ENCODE results near the gene CXCL8.
A peak's percentile ranks its signal among the peaks of the same experiment; 100 is the strongest.
"Not testable (repeated sequence)": the region's sequence is repeated elsewhere in the genome, so short reads cannot be mapped to it uniquely, and the experiment has no call there.

Gene CXCL8

DNA sequence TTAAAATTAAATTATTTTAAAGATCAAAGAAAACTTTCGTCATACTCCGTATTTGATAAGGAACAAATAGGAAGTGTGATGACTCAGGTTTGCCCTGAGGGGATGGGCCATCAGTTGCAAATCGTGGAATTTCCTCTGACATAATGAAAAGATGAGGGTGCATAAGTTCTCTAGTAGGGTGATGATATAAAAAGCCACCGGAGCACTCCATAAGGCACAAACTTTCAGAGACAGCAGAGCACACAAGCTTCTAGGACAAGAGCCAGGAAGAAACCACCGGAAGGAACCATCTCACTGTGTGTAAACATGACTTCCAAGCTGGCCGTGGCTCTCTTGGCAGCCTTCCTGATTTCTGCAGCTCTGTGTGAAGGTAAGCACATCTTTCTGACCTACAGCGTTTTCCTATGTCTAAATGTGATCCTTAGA, at the start of gene CXCL8:
CXCL8 (plus strand) TSS at position 217 of the 426 bp plus-strand sequence; CDS start at position 307, 90 bp downstream.
- in situ Hi-C loops (cut with HindIII; ENCODE audit: low pct_unique_long_range_greater_than_20kb, low sequenced_read_pairs) = no loop called here
- peak in 1 of 2 experiments; percentile 82 for DNase-seq (ENCODE audit: low read depth in 1 of 2, low spot score in 1 of 2)
- TF ChIP-seq JUND (IDR thresholded peaks at IDR 0.05; ENCODE audit: low read depth) = no peak

DNA sequence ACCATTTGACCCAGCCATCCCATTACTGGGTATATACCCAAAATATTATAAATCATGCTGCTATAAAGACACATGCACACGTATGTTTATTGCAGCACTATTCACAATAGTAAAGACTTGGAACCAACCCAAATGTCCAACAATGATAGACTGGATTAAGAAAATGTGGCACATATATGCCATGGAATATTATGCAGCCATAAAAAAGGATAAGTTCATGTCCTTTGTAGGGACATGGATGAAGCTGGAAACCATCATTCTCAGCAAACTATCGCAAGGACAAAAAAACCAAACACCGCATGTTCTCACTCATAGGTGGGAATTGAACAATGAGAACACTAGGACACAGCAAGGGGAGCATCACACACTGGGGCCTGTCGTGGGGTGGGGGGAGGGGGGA, 49.2 kb upstream of the CXCL8 start:
- in situ Hi-C loops (cut with HindIII; ENCODE audit: low pct_unique_long_range_greater_than_20kb, low sequenced_read_pairs); DNase-seq (ENCODE audit: low read depth in 1 of 2, low spot score in 1 of 2): not testable (repeated sequence)

DNA sequence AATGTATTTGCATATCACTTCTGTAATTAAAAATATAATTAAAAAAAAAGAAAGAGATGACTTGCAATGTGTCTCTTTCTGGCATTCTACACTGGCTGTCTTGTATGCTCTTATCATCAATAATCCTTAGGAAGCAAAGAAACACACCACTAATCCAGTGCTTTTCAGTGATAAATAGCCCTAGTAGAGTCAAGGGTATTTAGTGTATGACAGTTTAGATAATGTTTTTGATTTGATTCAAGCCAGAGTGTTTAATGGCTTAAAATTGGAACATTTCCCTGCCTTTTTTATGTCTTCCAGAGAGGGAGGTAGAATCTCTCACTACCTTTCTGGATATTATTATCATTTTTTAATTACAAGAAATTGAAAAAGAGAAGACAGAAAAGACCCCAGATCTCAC, 48.6 kb upstream of the CXCL8 start:
- DNase-seq (ENCODE audit: low read depth in 1 of 2, low spot score in 1 of 2) = no peak
- in situ Hi-C loops (cut with HindIII; ENCODE audit: low pct_unique_long_range_greater_than_20kb, low sequenced_read_pairs) = no loop called here
- TF ChIP-seq JUND (IDR thresholded peaks at IDR 0.05; ENCODE audit: low read depth) = no peak

DNA sequence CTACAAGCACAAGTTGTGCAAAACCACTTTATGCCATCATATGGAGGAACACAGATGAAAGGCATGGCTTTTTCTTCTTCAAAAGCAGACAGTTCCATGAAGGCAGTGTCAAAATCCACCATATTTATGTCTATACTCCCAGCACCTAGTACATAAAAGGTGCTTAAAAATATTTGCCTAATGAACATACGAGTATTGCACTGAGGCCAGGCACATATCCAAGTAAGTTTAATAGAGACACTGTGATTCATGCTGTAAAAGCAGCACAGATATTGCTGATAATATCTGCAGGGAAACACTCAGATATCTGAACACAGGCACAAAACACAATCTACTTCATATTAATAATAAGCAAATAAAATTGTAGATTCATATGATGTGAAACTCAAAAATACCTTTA, 48.1 kb upstream of the CXCL8 start:
- DNase-seq (ENCODE audit: low read depth in 1 of 2, low spot score in 1 of 2) = no peak
- in situ Hi-C loops (cut with HindIII; ENCODE audit: low pct_unique_long_range_greater_than_20kb, low sequenced_read_pairs) = no loop called here
- no peak for TF ChIP-seq JUND (IDR thresholded peaks at IDR 0.05; ENCODE audit: low read depth)

DNA sequence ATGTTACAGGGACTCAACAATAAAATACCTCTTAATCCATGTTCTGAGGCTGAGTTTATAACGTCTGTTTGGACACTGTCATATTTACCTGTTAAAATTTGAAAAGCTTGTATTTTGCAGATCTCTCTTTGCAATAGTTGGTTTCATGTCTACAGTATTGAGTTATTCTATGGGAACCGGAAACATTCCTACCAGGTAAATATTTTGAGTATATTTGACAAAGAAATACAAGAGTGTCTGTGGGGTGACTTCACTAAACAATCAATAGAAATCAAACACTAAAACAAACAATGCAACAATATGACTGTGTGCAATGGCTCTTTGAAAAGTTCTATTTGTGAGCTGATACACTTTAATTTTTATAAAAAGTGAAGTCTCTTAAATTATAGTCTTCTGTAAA, 47.7 kb upstream of the CXCL8 start:
- peak in 1 of 2 experiments; percentile 43 for DNase-seq (ENCODE audit: low read depth in 1 of 2, low spot score in 1 of 2)
- in situ Hi-C loops (cut with HindIII; ENCODE audit: low pct_unique_long_range_greater_than_20kb, low sequenced_read_pairs) = no loop called here
- no peak for TF ChIP-seq JUND (IDR thresholded peaks at IDR 0.05; ENCODE audit: low read depth)

DNA sequence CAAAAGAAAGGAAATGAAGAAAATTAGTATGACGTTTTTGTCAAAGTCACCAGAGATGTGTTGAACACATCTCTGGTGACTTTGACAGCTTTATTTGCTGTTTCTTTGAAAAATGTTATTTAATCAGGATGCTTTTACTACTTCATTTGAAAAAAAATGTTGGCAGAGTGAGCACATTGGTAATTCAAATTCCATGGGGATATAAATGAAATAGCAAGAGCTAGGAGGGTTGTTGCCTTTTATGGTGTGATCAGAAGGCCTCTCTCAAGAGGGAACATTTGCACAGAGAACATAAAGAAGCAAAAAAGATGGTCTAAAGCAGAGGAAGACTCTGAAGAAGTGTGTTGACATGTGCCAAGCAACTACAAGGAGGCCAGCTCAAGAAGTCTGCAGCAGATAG, 46.6 kb upstream of the CXCL8 start:
- DNase-seq (ENCODE audit: low read depth in 1 of 2, low spot score in 1 of 2) = no peak
- no peak for TF ChIP-seq JUND (IDR thresholded peaks at IDR 0.05; ENCODE audit: low read depth)
- in situ Hi-C loops (cut with HindIII; ENCODE audit: low pct_unique_long_range_greater_than_20kb, low sequenced_read_pairs) = no loop called here

DNA sequence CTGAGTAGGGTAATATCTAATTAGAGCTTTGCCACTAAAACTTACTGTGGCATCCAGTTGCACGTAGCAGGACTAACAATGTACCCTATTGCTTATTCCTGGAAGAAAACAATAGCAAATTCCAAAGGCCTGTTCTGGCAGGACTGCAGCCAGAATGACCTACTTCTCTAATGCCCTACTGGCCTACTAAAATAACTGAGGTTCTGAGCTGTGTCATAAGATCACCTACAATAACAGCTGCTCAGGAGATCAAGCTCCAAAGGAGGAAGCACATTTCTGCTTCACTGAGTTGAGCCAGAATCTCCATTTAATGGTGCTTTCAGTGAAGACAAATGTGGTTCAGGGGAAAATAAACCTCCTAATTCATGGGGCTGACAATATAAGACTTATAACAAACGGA, 42.2 kb upstream of the CXCL8 start:
- no peak for TF ChIP-seq JUND (IDR thresholded peaks at IDR 0.05; ENCODE audit: low read depth)
- DNase-seq (ENCODE audit: low read depth in 1 of 2, low spot score in 1 of 2) = no peak
- in situ Hi-C loops (cut with HindIII; ENCODE audit: low pct_unique_long_range_greater_than_20kb, low sequenced_read_pairs) = no loop called here

DNA sequence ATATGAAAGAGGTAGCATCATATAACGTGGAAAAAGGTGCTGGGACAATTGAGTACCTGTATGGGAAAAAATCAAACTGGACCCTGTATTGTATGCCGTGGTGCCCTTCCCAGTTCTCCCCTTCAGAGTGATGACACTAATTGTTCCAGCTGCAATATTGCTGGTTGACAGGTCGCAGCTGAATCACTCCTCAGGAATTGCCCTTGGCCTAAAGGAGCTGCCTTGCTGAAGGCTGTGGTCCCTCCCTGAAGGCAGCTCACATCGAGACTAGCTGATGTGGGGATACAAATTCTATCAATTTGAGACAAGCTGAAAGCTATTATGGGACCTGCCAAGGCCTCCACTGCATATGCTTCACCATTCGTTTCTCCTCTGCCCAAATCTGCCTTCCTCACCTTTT, 39.3 kb upstream of the CXCL8 start:
- TF ChIP-seq JUND (IDR thresholded peaks at IDR 0.05; ENCODE audit: low read depth) = no peak
- DNase-seq (ENCODE audit: low read depth in 1 of 2, low spot score in 1 of 2) = no peak
- in situ Hi-C loops (cut with HindIII; ENCODE audit: low pct_unique_long_range_greater_than_20kb, low sequenced_read_pairs) = no loop called here

DNA sequence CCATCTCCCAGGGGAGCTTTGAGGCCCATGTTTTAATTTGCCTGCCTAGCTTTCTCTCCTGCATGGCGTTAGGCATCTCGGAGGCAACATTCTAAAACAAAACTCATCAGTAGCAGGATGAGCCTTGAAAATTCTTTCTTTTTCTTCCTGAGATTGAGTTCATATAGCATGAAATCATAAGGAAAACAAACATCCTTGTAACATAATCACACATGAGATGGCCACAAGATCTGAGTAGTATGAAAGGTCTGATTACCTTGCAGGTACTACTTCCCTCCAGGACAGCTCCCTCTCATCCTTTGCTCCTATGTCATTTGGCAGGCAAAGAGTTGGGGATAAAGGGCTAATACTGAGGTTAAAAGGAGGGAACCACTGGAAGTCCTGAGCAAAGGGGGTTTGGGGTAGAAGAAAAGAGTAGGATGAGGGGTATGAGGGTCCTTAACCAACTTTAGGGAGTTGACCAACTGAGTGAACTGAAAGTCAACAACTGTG, 37.5 kb upstream of the CXCL8 start:
- in situ Hi-C loops (cut with HindIII; ENCODE audit: low pct_unique_long_range_greater_than_20kb, low sequenced_read_pairs) = no loop called here
- no peak for TF ChIP-seq JUND (IDR thresholded peaks at IDR 0.05; ENCODE audit: low read depth)
- DNase-seq (ENCODE audit: low read depth in 1 of 2, low spot score in 1 of 2) = no peak

DNA sequence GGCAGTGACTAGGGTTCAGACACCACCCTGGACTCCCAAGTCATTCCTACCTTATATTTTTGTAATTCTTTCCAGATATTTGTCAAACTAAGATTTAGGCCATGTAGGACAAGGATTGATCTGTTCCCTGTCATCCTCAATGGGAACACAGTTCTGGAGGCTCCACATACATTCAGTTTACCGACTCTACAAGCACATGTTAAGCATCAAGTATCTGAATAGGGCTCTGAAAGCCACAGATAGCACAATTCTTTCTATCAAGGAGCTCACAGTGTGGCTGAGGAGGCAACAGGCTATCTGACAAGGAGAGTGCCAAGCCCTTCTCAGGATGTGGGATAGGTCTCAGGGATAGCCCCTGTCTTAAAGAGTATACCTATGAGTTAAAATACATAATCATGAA, 37.0 kb upstream of the CXCL8 start:
- TF ChIP-seq JUND (IDR thresholded peaks at IDR 0.05; ENCODE audit: low read depth) = no peak
- DNase-seq (ENCODE audit: low read depth in 1 of 2, low spot score in 1 of 2) = no peak
- in situ Hi-C loops (cut with HindIII; ENCODE audit: low pct_unique_long_range_greater_than_20kb, low sequenced_read_pairs) = no loop called here

DNA sequence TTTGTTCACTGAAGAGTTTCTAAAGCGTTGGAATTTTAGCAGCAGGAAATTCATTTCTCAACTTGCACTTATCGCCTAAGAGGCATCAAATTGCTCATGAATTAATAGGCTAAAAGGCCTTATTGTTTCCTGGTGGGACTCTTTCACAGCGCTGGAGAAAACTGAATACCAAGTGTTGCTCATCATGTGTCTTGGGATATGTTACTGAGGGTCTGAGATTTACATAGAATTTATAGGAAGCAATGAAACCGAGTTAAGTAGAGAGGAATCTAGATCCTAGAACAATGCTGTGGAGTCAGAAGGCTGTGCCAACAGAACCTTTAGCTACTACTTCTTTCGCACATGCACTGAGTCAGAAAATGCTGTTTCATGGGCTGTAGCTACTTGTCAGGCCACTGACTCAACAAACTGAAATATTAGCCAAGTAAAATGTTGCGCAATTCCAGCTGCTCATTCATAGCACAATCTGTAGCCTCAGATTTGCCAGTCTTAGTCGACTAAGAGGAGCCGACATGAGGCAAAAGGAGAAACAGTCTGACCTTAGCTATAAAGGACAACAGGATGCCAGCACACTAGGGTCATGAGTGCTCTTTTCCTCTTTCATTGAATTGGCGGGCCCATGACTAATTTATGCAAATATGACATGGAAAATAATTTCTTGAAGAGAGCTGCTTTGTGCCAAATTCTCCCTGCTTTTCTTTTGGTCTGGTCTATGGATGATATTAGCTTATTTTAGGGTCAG, 35.9 kb upstream of the CXCL8 start:
- in situ Hi-C loops (cut with HindIII; ENCODE audit: low pct_unique_long_range_greater_than_20kb, low sequenced_read_pairs) = no loop called here

DNA sequence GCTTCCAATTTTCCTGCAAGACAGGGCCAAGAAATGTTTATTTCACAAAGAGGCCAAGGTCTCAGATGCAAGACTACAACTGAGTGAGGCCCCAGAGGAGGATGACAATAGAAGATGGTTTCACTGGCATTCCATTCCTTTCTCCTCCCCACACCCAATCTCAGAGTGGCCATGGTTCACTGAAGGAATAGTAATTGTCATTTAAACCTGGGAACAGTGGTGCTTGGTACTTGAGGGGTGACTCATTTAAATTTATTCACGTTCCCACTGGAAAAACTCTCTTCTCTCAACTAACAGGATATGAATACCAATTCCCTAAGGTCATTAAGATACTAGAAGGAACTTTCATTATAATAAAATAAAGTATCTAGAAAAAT, 35.3 kb upstream of the CXCL8 start:
- in situ Hi-C loops (cut with HindIII; ENCODE audit: low pct_unique_long_range_greater_than_20kb, low sequenced_read_pairs) = no loop called here
- DNase-seq (ENCODE audit: low read depth in 1 of 2, low spot score in 1 of 2) = no peak

More for the DNA sequence above, 35.9 kb upstream of the CXCL8 start:
- DNase-seq (ENCODE audit: low read depth in 1 of 2, low spot score in 1 of 2) = peak in 1 of 2 experiments; percentile 30
- TF ChIP-seq JUND (IDR thresholded peaks at IDR 0.05; ENCODE audit: low read depth) = no peak

DNA sequence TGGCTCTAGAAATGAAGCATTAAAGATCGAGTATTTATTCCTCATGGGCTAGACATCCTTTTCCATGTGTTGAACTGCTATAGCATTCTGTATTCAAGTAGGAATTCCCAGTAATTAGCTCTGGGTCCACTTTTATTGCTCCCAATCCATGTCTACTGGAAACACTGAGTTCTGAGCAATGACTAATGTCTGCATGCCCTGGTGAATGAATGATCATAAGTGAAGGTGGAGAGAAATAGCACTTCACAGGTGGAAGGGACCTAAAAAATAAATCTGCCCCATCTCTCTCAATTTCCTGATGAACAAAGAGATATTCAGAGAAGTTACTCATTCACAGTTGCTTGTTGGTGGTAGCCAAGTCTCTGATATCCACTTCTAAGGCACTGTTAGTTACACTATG, 34.6 kb upstream of the CXCL8 start:
- DNase-seq (ENCODE audit: low read depth in 1 of 2, low spot score in 1 of 2) = no peak
- no peak for TF ChIP-seq JUND (IDR thresholded peaks at IDR 0.05; ENCODE audit: low read depth)
- in situ Hi-C loops (cut with HindIII; ENCODE audit: low pct_unique_long_range_greater_than_20kb, low sequenced_read_pairs) = no loop called here

More for the DNA sequence above, 35.3 kb upstream of the CXCL8 start:
- TF ChIP-seq JUND (IDR thresholded peaks at IDR 0.05; ENCODE audit: low read depth) = no peak

DNA sequence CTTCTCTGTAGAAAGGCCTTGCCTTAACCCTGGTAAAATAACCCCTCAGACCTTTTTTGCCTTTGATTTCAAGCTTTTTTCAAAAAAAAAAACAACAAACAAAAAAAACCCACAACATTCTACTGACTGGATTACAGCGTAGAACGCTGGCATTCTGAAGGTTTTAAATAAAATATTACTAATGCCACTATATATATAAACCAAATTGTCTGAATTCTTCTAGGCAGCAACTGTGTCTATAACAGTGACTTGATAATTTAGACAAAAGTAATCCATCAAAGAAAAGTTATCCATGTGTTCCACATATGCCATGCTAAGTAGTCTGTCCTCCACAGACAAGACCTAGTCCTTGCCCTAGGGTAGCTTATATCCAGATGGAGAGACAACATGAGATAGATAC, 33.6 kb upstream of the CXCL8 start:
- in situ Hi-C loops (cut with HindIII; ENCODE audit: low pct_unique_long_range_greater_than_20kb, low sequenced_read_pairs) = no loop called here
- TF ChIP-seq JUND (IDR thresholded peaks at IDR 0.05; ENCODE audit: low read depth) = no peak
- no peak for DNase-seq (ENCODE audit: low read depth in 1 of 2, low spot score in 1 of 2)

Measured in T47D (cell line).